Liver (tissue), 9 donors: ENCODE measurements around the gene EVC2. TPM values are rescaled to one million over a fixed set of nuclear protein-coding genes. Genes with fewer than 3 reads are reported as not detected.

Source experiments
- DNase-seq: peaks from one replicate; pipeline ENCODE4 v3.0.0-alpha.2; 2017; ENCODE audit warnings: low spot score
- H3K27ac ChIP-seq, 2 donors: one replicate each; pipeline ENCODE4 v1.7.0; 2013; ENCODE audit warnings: inconsistent platforms in 2 of 2, low read length in 2 of 2, control low read depth in 1 of 2, low read depth in 1 of 2, mild to moderate bottlenecking in 1 of 2
- H3K27me3 ChIP-seq, 4 donors: one replicate each; pipeline versions ENCODE4 v1.6.1 to v1.7.0; 2013; ENCODE audit warnings: low read length in 3 of 4, inconsistent platforms in 1 of 4, mild to moderate bottlenecking in 1 of 4, moderate library complexity in 1 of 4; ENCODE audit not compliant: control insufficient read depth in 4 of 4, insufficient read depth in 4 of 4
- H3K36me3 ChIP-seq, 4 donors: one replicate each; pipeline versions ENCODE4 v1.6.1 to v1.7.0; 2013; ENCODE audit warnings: low read length in 3 of 4, mild to moderate bottlenecking in 3 of 4, low read depth in 1 of 4, moderate library complexity in 1 of 4; ENCODE audit not compliant: control insufficient read depth in 4 of 4, insufficient read depth in 3 of 4
- H3K4me1 ChIP-seq, 4 donors: one replicate each; pipeline versions ENCODE4 v1.6.1 to v1.7.0; 2013; ENCODE audit warnings: low read length in 3 of 4, mild to moderate bottlenecking in 3 of 4, moderate library complexity in 1 of 4; ENCODE audit not compliant: control insufficient read depth in 4 of 4, insufficient read depth in 4 of 4
- H3K4me3 ChIP-seq, 3 donors: one replicate each; pipeline versions ENCODE4 v1.6.1 to v1.7.0; 2013; ENCODE audit warnings: low read length in 3 of 3, control low read depth in 1 of 3, low read depth in 1 of 3, mild to moderate bottlenecking in 1 of 3
- H3K9ac ChIP-seq, 2 donors: one replicate each; pipeline ENCODE4 v1.7.0; 2013; ENCODE audit warnings: low read length in 2 of 2, mild to moderate bottlenecking in 2 of 2, moderate library complexity in 2 of 2, control low read depth in 1 of 2, low read depth in 1 of 2
- H3K9me3 ChIP-seq, 4 donors: one replicate each; pipeline versions ENCODE4 v1.6.1 to v1.7.0; 2013; ENCODE audit warnings: low read length in 3 of 4; ENCODE audit not compliant: control insufficient read depth in 4 of 4
- ATF3 ChIP-seq: IDR thresholded peaks from 2 replicates; pipeline ENCODE4 v1.6.1; 2016; ENCODE audit warnings: antibody characterized with exemption
- CTCF ChIP-seq: fragments of 150-350 bp; IDR thresholded peaks from 2 replicates; pipeline ENCODE4 v1.5.1; 2017; ENCODE audit warnings: improper control_type of control experiment, low read depth, low read length; ENCODE audit not compliant: missing input control
- EGR1 ChIP-seq, 2 donors: IDR thresholded peaks; 2 replicates each; pipeline ENCODE4 v1.6.1; 2016 to 2018; ENCODE audit warnings: antibody characterized with exemption in 2 of 2, low read depth in 2 of 2
- FOXA1 ChIP-seq: IDR thresholded peaks from 2 replicates; pipeline ENCODE4 v1.6.1; 2016; ENCODE audit warnings: antibody characterized with exemption
- FOXA2 ChIP-seq: IDR thresholded peaks from 2 replicates; pipeline ENCODE4 v1.6.1; 2016; ENCODE audit warnings: antibody characterized with exemption
- GABPA ChIP-seq, 2 donors: IDR thresholded peaks in 1 of 2; conservative IDR thresholded peaks in 1 of 2; 2 replicates each; pipeline ENCODE4 v1.6.1; 2016; ENCODE audit warnings: antibody characterized with exemption in 2 of 2, mild to moderate bottlenecking in 1 of 2, moderate library complexity in 1 of 2
- HNF4A ChIP-seq, 2 donors: conservative IDR thresholded peaks; 2 replicates each; pipeline ENCODE4 v1.6.1; 2016; ENCODE audit warnings: antibody characterized with exemption in 2 of 2, mild to moderate bottlenecking in 2 of 2
- HNF4G ChIP-seq: IDR thresholded peaks from 2 replicates; pipeline ENCODE4 v1.6.1; 2016; ENCODE audit warnings: antibody characterized with exemption
- JUND ChIP-seq, 2 donors: IDR thresholded peaks; 2 replicates each; pipeline ENCODE4 v1.6.1; 2016; ENCODE audit warnings: antibody characterized with exemption in 2 of 2
- NR2F2 ChIP-seq: IDR thresholded peaks from 2 replicates; pipeline ENCODE4 v1.6.1; 2016; ENCODE audit warnings: antibody characterized with exemption
- RAD21 ChIP-seq, 2 donors: IDR thresholded peaks; 2 replicates each; pipeline ENCODE4 v1.6.1; 2016; ENCODE audit warnings: antibody characterized with exemption in 2 of 2, mild to moderate bottlenecking in 2 of 2
- RXRA ChIP-seq, 2 donors: IDR thresholded peaks; 2 replicates each; pipeline ENCODE4 v1.6.1; 2017 to 2018; ENCODE audit warnings: antibody characterized with exemption in 2 of 2, mild to moderate bottlenecking in 1 of 2
- SP1 ChIP-seq: IDR thresholded peaks from 2 replicates; pipeline ENCODE4 v1.6.1; 2018; ENCODE audit warnings: antibody characterized with exemption, mild to moderate bottlenecking
- TAF1 ChIP-seq: conservative IDR thresholded peaks from 2 replicates; pipeline ENCODE4 v1.6.1; 2016; ENCODE audit warnings: antibody characterized with exemption, mild to moderate bottlenecking
- YY1 ChIP-seq: IDR thresholded peaks from 2 replicates; pipeline ENCODE4 v1.6.1; 2016; ENCODE audit warnings: antibody characterized with exemption, mild to moderate bottlenecking
- WGBS: extraction: QIAGEN DNeasy Blood & Tissue Kit; methylation state at CpG from one replicate; pipeline ENCODE4 v1.1.7; 2013; 5-methylcytosine and 5-hydroxymethylcytosine counted together
- polyA plus RNA-seq, 2 donors: library from polyadenylated mRNA; stranded (reverse) in 1 of 2; unstranded in 1 of 2; fragments of 200-250 nt in 1 of 2; fragments of >200 nt in 1 of 2; fragmentation: Nextera tagmentation in 1 of 2; extraction: Ambion mirVana in 1 of 2; gene quantifications; one replicate each; pipeline versions ENCODE4 v1.2.1 to v1.2.3, GENCODE V29; 2013 to 2015
- total RNA-seq, 2 donors: library from RNA; depleted of rRNA; stranded (reverse); fragments of >200 nt; gene quantifications; one replicate each; pipeline ENCODE4 v1.2.3, GENCODE V29; 2014
- TF ChIP-seq, protein P1 (sequence below): IDR thresholded peaks from 2 replicates; pipeline ENCODE4 v1.6.1; 2016; ENCODE audit warnings: antibody characterized with exemption, mild to moderate bottlenecking
- TF ChIP-seq, protein P2 (sequence below): IDR thresholded peaks from 2 replicates; pipeline ENCODE4 v1.6.1; 2016; ENCODE audit warnings: antibody characterized with exemption
- TF ChIP-seq, protein P3 (sequence below): IDR thresholded peaks from 2 replicates; pipeline ENCODE4 v1.6.1; 2016; ENCODE audit warnings: antibody characterized with exemption
- donor health status: healthy.
- donor health status: healthy.
- donor health status: healthy.
- donor health status: healthy.
- donor health status: healthy.

The EVC2 gene
- total and polyA plus RNA-seq, 4 donors = 0.26 to 1.3 (median 0.57) TPM

DNA sequence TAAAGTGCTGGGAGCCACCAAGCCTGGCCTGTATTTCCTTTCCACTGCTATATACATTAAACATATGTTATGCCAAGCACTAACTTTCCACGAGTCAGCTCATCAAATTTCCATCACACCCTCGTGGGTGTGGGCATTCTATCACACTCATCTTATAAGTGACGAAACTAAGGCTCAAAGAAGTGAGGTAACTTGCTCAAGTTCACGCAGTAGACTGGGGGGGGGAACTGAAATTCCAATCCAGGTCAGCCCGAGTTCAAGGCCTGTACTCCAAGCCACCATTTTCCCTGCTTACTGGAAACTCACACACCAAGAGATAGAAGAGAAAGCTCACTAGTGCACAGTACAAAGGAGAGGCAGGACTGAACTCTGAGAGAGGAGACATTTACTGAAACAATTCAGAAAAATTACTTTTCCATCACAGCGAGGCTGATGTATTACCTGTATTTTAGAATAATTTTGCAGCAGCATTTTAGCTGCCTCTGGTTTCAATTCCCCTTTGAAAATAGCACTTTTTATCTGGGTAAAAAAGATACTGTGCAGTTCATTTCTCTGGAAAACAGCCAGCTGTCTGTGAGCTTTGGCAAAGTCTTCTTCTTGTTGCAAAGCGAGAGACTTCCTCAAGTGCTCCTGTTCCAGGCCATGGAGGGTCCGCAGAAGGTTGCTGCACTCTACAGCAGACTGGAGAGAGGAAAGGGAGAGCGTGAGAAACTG is 76.8 kb downstream of the EVC2 start:
- Histone ChIP-seq H3K36me3 (no peaks in the 10 kb centered on the region), H3K27ac (no peak overlapping the region), H3K4me1 (no peaks in the 10 kb centered on the region), H3K9ac (no peak overlapping the region), H3K4me3 (no peak overlapping the region), H3K9me3 (peaks cover 0 to 5% (median 0%) of the 10 kb centered on the region in 4 donors), H3K27me3 (no peaks in the 10 kb centered on the region)
- WGBS = 78% methylated on average over 9 of the region's 9 CpGs
- no peak for DNase-seq
- TF ChIP-seq TAF1 (no peak), RXRA (IDR thresholded peaks at IDR 0.05) (no peak), FOXA2 (no peak), FOXA1 (no peak), SP1 (no peak)
- TF ChIP-seq, protein P1, sequence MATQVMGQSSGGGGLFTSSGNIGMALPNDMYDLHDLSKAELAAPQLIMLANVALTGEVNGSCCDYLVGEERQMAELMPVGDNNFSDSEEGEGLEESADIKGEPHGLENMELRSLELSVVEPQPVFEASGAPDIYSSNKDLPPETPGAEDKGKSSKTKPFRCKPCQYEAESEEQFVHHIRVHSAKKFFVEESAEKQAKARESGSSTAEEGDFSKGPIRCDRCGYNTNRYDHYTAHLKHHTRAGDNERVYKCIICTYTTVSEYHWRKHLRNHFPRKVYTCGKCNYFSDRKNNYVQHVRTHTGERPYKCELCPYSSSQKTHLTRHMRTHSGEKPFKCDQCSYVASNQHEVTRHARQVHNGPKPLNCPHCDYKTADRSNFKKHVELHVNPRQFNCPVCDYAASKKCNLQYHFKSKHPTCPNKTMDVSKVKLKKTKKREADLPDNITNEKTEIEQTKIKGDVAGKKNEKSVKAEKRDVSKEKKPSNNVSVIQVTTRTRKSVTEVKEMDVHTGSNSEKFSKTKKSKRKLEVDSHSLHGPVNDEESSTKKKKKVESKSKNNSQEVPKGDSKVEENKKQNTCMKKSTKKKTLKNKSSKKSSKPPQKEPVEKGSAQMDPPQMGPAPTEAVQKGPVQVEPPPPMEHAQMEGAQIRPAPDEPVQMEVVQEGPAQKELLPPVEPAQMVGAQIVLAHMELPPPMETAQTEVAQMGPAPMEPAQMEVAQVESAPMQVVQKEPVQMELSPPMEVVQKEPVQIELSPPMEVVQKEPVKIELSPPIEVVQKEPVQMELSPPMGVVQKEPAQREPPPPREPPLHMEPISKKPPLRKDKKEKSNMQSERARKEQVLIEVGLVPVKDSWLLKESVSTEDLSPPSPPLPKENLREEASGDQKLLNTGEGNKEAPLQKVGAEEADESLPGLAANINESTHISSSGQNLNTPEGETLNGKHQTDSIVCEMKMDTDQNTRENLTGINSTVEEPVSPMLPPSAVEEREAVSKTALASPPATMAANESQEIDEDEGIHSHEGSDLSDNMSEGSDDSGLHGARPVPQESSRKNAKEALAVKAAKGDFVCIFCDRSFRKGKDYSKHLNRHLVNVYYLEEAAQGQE = no peak

- H3K36me3 ChIP-seq = no peaks in the 10 kb centered on the region
- 96% methylated on average over 3 of the region's 3 CpGs for WGBS
- TF ChIP-seq, protein P2, sequence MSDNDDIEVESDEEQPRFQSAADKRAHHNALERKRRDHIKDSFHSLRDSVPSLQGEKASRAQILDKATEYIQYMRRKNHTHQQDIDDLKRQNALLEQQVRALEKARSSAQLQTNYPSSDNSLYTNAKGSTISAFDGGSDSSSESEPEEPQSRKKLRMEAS = no peak
- no peak for TF ChIP-seq HNF4A (conservative IDR thresholded peaks at IDR 0.05)
- no peak for TF ChIP-seq TAF1
- no peak for TF ChIP-seq NR2F2
- TF ChIP-seq FOXA2 = no peak
- no peak for TF ChIP-seq EGR1 (IDR thresholded peaks at IDR 0.05; ENCODE audit: low read depth in 2 of 2)
- TF ChIP-seq, protein P1 = no peak
- TF ChIP-seq, protein P3, sequence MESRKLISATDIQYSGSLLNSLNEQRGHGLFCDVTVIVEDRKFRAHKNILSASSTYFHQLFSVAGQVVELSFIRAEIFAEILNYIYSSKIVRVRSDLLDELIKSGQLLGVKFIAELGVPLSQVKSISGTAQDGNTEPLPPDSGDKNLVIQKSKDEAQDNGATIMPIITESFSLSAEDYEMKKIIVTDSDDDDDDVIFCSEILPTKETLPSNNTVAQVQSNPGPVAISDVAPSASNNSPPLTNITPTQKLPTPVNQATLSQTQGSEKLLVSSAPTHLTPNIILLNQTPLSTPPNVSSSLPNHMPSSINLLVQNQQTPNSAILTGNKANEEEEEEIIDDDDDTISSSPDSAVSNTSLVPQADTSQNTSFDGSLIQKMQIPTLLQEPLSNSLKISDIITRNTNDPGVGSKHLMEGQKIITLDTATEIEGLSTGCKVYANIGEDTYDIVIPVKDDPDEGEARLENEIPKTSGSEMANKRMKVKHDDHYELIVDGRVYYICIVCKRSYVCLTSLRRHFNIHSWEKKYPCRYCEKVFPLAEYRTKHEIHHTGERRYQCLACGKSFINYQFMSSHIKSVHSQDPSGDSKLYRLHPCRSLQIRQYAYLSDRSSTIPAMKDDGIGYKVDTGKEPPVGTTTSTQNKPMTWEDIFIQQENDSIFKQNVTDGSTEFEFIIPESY = no peak
- TF ChIP-seq GABPA (IDR thresholded peaks at IDR 0.05 in 1 of 2, conservative IDR thresholded peaks at IDR 0.05 in 1 of 2) = no peak
- no peak for TF ChIP-seq JUND (IDR thresholded peaks at IDR 0.05)
- TF ChIP-seq RAD21 (IDR thresholded peaks at IDR 0.05) = no peak
- TF ChIP-seq HNF4G = no peak
- no peak for TF ChIP-seq ATF3
- TF ChIP-seq FOXA1 = no peak
- no peak for TF ChIP-seq RXRA (IDR thresholded peaks at IDR 0.05)
- no peak for TF ChIP-seq CTCF
- TF ChIP-seq YY1 = no peak
- TF ChIP-seq SP1 = no peak
Observed at GRCh38 chr4:5630762-5631161, 77.6 kb downstream of the EVC2 start.

More at GRCh38 chr4:5630762-5631161, 77.6 kb downstream of the EVC2 start:
- peaks cover 0 to 5% (median 0%) of the 10 kb centered on the region in 4 donors for H3K9me3 ChIP-seq
- no peaks in the 10 kb centered on the region for H3K27me3 ChIP-seq
- no peak overlapping the region for H3K27ac ChIP-seq
- no peak overlapping the region for H3K9ac ChIP-seq
- no peaks in the 10 kb centered on the region for H3K4me1 ChIP-seq
- no peak overlapping the region for H3K4me3 ChIP-seq
- DNase-seq = no peak
